ENCODE data around the gene KLC1. TPM values are rescaled to one million over a fixed set of nuclear protein-coding genes. Genes with fewer than 3 reads are reported as not detected.
A peak's percentile ranks its signal among the peaks of the same experiment; 100 is the strongest.
"Not testable (repeated sequence)": the region's sequence is repeated elsewhere in the genome, so short reads cannot be mapped to it uniquely, and the experiment has no call there.

Gene KLC1
- total RNA-seq, 4 donors from 2014 or later, result 236 to 340 (median 281) TPM

GRCh38 chr14:103651585-103651984, 22.6 kb downstream of the KLC1 start:
- intact Hi-C loops (cut with DNase I), result no loop called here
- H3K4me1 ChIP-seq, result peaks cover 25 to 34% of the 10 kb centered on the region in 2 donors
- DNase-seq, result no peak
- WGBS, 2 donors, result 69 to 83% methylated on average over 7 of the region's 7 CpGs
- H3K9me3 ChIP-seq, result no peaks in the 10 kb centered on the region
- no peak overlapping the region for H3K4me3 ChIP-seq (replicated peaks in 1 of 3)
- peaks cover 15 to 18% of the 10 kb centered on the region in 2 donors for H3K36me3 ChIP-seq
- TF ChIP-seq CTCF (IDR thresholded peaks at IDR 0.05) (no peak), POLR2A (IDR thresholded peaks at IDR 0.05) (no peak)
- peak overlapping the region in 1 of 3 donors; percentile 15 for H3K27ac ChIP-seq
- H3K27me3 ChIP-seq, result no peaks in the 10 kb centered on the region

GRCh38 chr14:103652806-103653205, 23.8 kb downstream of the KLC1 start:
- DNase-seq, result peak in 1 of 2 donors; percentile 11
- Histone ChIP-seq H3K27me3 (no peaks in the 10 kb centered on the region), H3K27ac (peak overlapping the region; percentile 21 to 41 (median 41)), H3K36me3 (peaks cover 26 to 30% of the 10 kb centered on the region in 2 donors), H3K4me1 (peaks cover 25 to 32% of the 10 kb centered on the region in 2 donors), H3K9me3 (no peaks in the 10 kb centered on the region), H3K4me3 (replicated peaks in 1 of 3) (no peak overlapping the region)
- 83 to 87% methylated on average over 3 of the region's 3 CpGs for WGBS, 2 donors
- TF ChIP-seq POLR2A (IDR thresholded peaks at IDR 0.05) (no peak), CTCF (IDR thresholded peaks at IDR 0.05) (no peak)
- intact Hi-C loops (cut with DNase I), result no loop called here

GRCh38 chr14:103653336-103653735, 24.3 kb downstream of the KLC1 start:
- H3K27me3 ChIP-seq; H3K4me3 ChIP-seq (replicated peaks in 1 of 3); H3K9me3 ChIP-seq; intact Hi-C loops (cut with DNase I): not testable (repeated sequence)
- WGBS, 2 donors, result 16 to 31% methylated on average over 10 of the region's 10 CpGs
- peak; percentile 51 to 67 for DNase-seq
- Histone ChIP-seq H3K27ac (peak overlapping the region; percentile 30 to 51 (median 41)), H3K36me3 (peaks cover 29 to 34% of the 10 kb centered on the region in 2 donors), H3K4me1 (peaks cover 25 to 32% of the 10 kb centered on the region in 2 donors)

GRCh38 chr14:103653805-103654204, 24.8 kb downstream of the KLC1 start:
- Histone ChIP-seq H3K27ac (peak overlapping the region; percentile 30 to 51 (median 41)), H3K9me3 (no peaks in the 10 kb centered on the region), H3K27me3 (no peaks in the 10 kb centered on the region), H3K36me3 (peaks cover 32 to 35% of the 10 kb centered on the region in 2 donors), H3K4me3 (replicated peaks in 1 of 3) (no peak overlapping the region), H3K4me1 (peaks cover 25 to 32% of the 10 kb centered on the region in 2 donors)
- intact Hi-C loops (cut with DNase I), result no loop called here
- TF ChIP-seq POLR2A (IDR thresholded peaks at IDR 0.05) (no peak), CTCF (IDR thresholded peaks at IDR 0.05) (no peak)
- 80 to 91% methylated on average over 4 of the region's 4 CpGs for WGBS, 2 donors
- DNase-seq, result no peak

- Histone ChIP-seq H3K4me3 (replicated peaks in 1 of 3) (no peak overlapping the region), H3K27ac (no peak overlapping the region), H3K4me1 (peaks cover 25 to 32% of the 10 kb centered on the region in 2 donors), H3K27me3 (no peaks in the 10 kb centered on the region), H3K36me3 (peaks cover 40 to 44% of the 10 kb centered on the region in 2 donors), H3K9me3 (no peaks in the 10 kb centered on the region)
- 87 to 88% methylated on average over 6 of the region's 6 CpGs for WGBS, 2 donors
- DNase-seq, result no peak
- no peak for TF ChIP-seq CTCF (IDR thresholded peaks at IDR 0.05)
- no peak for TF ChIP-seq POLR2A (IDR thresholded peaks at IDR 0.05)
- intact Hi-C loops (cut with DNase I), result no loop called here
These were observed 25.6 kb downstream of the KLC1 start for GRCh38 chr14:103654619-103655018.
